AG04450 (cell line): ENCODE results near the gene ARMC5. TPM values are rescaled to one million over a fixed set of nuclear protein-coding genes. Genes with fewer than 3 reads are reported as not detected.
A peak's percentile ranks its signal among the peaks of the same experiment; 100 is the strongest.

Source experiments
- CTCF ChIA-PET: fragments of 300-600, 350-600 bp; formaldehyde crosslinking; extraction: SDS; loops from one replicate; lab custom pipeline; 2022; ENCODE audit warnings: antibody characterized with exemption, inconsistent platforms; lab: Charles Lee
- POLR2A ChIA-PET: fragments of 350-600 bp; formaldehyde crosslinking; extraction: SDS; loops from one replicate; lab custom pipeline; 2021; ENCODE audit warnings: antibody characterized with exemption, inconsistent platforms; lab: Yijun Ruan, JAX
- DNase-seq: peaks from one replicate; pipeline ENCODE4 v3.0.0-alpha.2; 2011; ENCODE audit warnings: low read depth, low spot score
- H3K27ac ChIP-seq: one replicate; pipeline ENCODE4 v1.5.1; 2012; ENCODE audit warnings: low read depth, low read length, control low read depth
- H3K27me3 ChIP-seq: one replicate; pipeline ENCODE4 v1.6.0; 2012; ENCODE audit warnings: low read length; ENCODE audit not compliant: control insufficient read depth, insufficient read depth
- H3K4me3 ChIP-seq: 2 replicates; pipeline ENCODE4 v1.5.1; 2011; ENCODE audit warnings: mild to moderate bottlenecking, low read depth, low read length, control low read depth
- H3K9me3 ChIP-seq: 2 replicates; pipeline ENCODE4 v1.5.1; 2012; ENCODE audit warnings: low read length; ENCODE audit not compliant: control insufficient read depth, insufficient read depth
- polyA plus RNA-seq: library from polyadenylated mRNA; depleted of rRNA; stranded (reverse); fragments of >200 nt; gene quantifications from 2 replicates; pipeline ENCODE4 v1.2.3, GENCODE V29; 2011
- TF ChIP-seq, protein P1 (sequence below): IDR thresholded peaks from 2 replicates; pipeline ENCODE4 v1.5.1; 2011; ENCODE audit warnings: low read depth, low read length, control low read depth, inconsistent platforms

Gene ARMC5
- polyA plus RNA-seq, 1 experiment, result 2.9 TPM

GRCh38 chr16:31467151-31467773, 8.0 kb downstream of the ARMC5 start:
- Histone ChIP-seq H3K9me3 (no peaks in the 10 kb centered on the region; the same call in 1 of the 2 replicates), H3K27me3 (no peaks in the 10 kb centered on the region), H3K4me3 (no peak overlapping the region), H3K27ac (no peak overlapping the region)
- CTCF ChIA-PET, result no interaction called here
- no peak for DNase-seq
- TF ChIP-seq, protein P1, sequence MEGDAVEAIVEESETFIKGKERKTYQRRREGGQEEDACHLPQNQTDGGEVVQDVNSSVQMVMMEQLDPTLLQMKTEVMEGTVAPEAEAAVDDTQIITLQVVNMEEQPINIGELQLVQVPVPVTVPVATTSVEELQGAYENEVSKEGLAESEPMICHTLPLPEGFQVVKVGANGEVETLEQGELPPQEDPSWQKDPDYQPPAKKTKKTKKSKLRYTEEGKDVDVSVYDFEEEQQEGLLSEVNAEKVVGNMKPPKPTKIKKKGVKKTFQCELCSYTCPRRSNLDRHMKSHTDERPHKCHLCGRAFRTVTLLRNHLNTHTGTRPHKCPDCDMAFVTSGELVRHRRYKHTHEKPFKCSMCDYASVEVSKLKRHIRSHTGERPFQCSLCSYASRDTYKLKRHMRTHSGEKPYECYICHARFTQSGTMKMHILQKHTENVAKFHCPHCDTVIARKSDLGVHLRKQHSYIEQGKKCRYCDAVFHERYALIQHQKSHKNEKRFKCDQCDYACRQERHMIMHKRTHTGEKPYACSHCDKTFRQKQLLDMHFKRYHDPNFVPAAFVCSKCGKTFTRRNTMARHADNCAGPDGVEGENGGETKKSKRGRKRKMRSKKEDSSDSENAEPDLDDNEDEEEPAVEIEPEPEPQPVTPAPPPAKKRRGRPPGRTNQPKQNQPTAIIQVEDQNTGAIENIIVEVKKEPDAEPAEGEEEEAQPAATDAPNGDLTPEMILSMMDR, result no peak
- POLR2A ChIA-PET, result no interaction called here

GRCh38 chr16:31467858-31468257, 8.6 kb downstream of the ARMC5 start:
- DNase-seq, result no peak
- no peak overlapping the region for H3K4me3 ChIP-seq
- H3K27ac ChIP-seq, result no peak overlapping the region
- TF ChIP-seq, protein P1, result no peak
- POLR2A ChIA-PET, result no interaction called here
- no peaks in the 10 kb centered on the region for H3K27me3 ChIP-seq
- H3K9me3 ChIP-seq, result peaks cover 3% of the 10 kb centered on the region
- CTCF ChIA-PET, result interaction anchor here (4.8 kb wide), 1 partner anchor 9 kb away, joined by 49 read pairs; the partner anchor contains the start of gene ARMC5

- DNase-seq, result no peak
- ChIA-PET POLR2A (interaction anchor here (2.9 kb wide), 1 partner anchor 11 kb away, joined by 44 read pairs; the partner anchor contains the start of gene ARMC5), CTCF (interaction anchor here (0.7 to 4.8 kb wide), 2 partner anchors 12 to 28 kb away, joined by 3 to 49 read pairs; partner anchors contain the start of genes ARMC5 and ZNF843)
- peaks cover 5% of the 10 kb centered on the region for H3K9me3 ChIP-seq
- peak overlapping the region; percentile 85 for H3K4me3 ChIP-seq
- TF ChIP-seq, protein P1, result no peak
- H3K27ac ChIP-seq, result no peak overlapping the region
- no peaks in the 10 kb centered on the region for H3K27me3 ChIP-seq
Observed at GRCh38 chr16:31470615-31471014, 11.3 kb downstream of the ARMC5 start.

- ChIA-PET POLR2A (interaction anchor here (0.7 to 2.9 kb wide), 4 partner anchors 11 to 438 kb away, joined by 3 to 44 read pairs (median 6); partner anchors contain the start of genes ARMC5, SLC5A2 and STX4), CTCF (interaction anchor here (1.1 to 4.8 kb wide), 2 partner anchors 12 to 329 kb away, joined by 3 to 49 read pairs; partner anchors contain the start of gene ARMC5)
- H3K9me3 ChIP-seq, result peaks cover 5% of the 10 kb centered on the region
- peak overlapping the region; percentile 97 for H3K27ac ChIP-seq
- DNase-seq, result no peak
- TF ChIP-seq, protein P1, result no peak
- peak overlapping the region; percentile 85 for H3K4me3 ChIP-seq
- no peaks in the 10 kb centered on the region for H3K27me3 ChIP-seq
Observed at GRCh38 chr16:31471241-31471874, 12.1 kb downstream of the ARMC5 start.
